ENCODE measurements around the gene PARP11.

Gene PARP11

DNA sequence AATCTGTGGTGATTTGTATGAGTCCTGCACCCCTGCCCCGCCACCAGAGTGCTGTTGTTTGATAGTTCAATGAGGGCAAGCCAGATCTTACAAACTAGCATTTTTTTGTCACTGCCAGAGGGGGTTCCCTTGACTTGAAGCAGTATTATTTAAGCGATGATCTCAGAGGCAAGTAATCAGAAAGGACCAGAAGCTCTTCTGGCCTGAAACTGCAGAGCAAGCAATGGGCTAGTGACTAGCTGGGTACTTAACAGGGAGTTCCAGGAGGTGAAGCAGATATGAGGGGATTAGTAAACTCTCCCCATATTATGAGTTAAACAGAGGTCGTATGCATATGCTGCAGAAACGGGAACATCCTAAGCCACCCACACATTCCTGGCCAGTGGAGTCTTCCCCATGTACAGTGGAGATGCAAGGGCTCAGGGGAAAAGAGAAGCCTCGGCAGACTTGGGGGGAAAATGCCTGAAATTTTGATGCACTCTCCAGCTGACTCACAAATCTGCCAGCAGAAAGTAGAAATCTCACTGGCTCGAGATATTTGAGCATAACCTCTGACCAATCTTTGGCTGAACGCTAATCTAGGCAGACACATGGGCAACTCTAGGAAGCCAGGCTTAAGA, 112.0 kb downstream of the PARP11 start:
- no peak for DNase-seq

DNA sequence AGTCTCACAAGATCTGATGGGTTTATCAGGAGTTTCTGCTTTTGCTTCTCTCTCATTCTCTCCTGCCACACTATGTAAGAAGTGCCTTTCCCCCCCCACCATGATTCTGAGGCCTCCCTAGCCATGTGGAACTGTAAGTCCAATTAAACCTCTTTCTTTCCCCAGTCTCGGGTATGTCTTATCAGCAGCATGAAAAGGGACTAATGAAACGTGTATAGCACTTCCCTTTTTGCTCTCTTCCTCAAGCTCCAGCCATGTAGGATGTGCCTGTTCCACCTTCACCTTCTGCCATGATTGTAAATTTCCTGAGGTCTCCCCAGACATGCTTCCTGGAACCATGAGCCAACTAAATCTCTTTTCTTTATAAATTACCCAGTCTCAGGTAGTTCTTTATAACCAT, 113.3 kb downstream of the PARP11 start:
- no peak for DNase-seq
